H1 (cell line): ENCODE measurements around the gene NUP85. TPM values are rescaled to one million over a fixed set of nuclear protein-coding genes. Genes with fewer than 3 reads are reported as not detected.

ENCODE experiments used
- CTCF ChIA-PET: fragments of 300-600 bp; sonication (Branson Sonifier 250); formaldehyde crosslinking; loops from one replicate; lab custom pipeline; 2021; ENCODE audit not compliant: partially characterized antibody; lab: Charles Lee
- POLR2A ChIA-PET: fragments of 300-600 bp; sonication (Branson Sonifier 250); formaldehyde crosslinking; loops from one replicate; lab custom pipeline; 2021; ENCODE audit warnings: inconsistent platforms; ENCODE audit not compliant: partially characterized antibody; lab: Charles Lee
- DNase-seq, 2 experiments: peaks; one replicate each; pipeline versions ENCODE4 v3.0.0 to v3.0.0-alpha.2; 2010 to 2022; ENCODE audit warnings: low spot score in 2 of 2, low read depth in 1 of 2, mixed read lengths in 1 of 2
- FAIRE-seq: peaks from 2 replicates; lab custom pipeline; 2011; peaks lifted over from hg19 to GRCh38; lab: Jason Lieb, UNC
- H2AFZ ChIP-seq: 2 replicates; pipeline ENCODE4 v1.8.1; 2012; ENCODE audit warnings: low read length, inconsistent platforms
- H2AK5ac ChIP-seq: 2 replicates; pipeline ENCODE4 v1.6.1; 2013; ENCODE audit warnings: low read depth, low read length
- H2BK120ac ChIP-seq: replicated peaks from 2 replicates; pipeline ENCODE3; 2013; ENCODE audit warnings: low read depth, low read length, inconsistent platforms
- H2BK12ac ChIP-seq: 2 replicates; pipeline ENCODE4 v1.6.1; 2013; ENCODE audit warnings: low read depth, low read length
- H2BK15ac ChIP-seq: 2 replicates; pipeline ENCODE4 v1.6.1; 2013; ENCODE audit warnings: low read length
- H2BK20ac ChIP-seq: 2 replicates; pipeline ENCODE4 v1.6.1; 2013; ENCODE audit warnings: low read length
- H2BK5ac ChIP-seq: 2 replicates; pipeline ENCODE4 v1.6.1; 2013; ENCODE audit warnings: low read depth, low read length
- H3K14ac ChIP-seq: 2 replicates; pipeline ENCODE4 v1.6.1; 2013; ENCODE audit warnings: inconsistent platforms; ENCODE audit not compliant: insufficient read length
- H3K18ac ChIP-seq: 2 replicates; pipeline ENCODE4 v1.6.1; 2013; ENCODE audit warnings: low read length; ENCODE audit errors: extremely low read depth
- H3K23ac ChIP-seq: 2 replicates; pipeline ENCODE4 v1.6.1; 2013; ENCODE audit warnings: inconsistent platforms; ENCODE audit not compliant: insufficient read length
- H3K23me2 ChIP-seq: 2 replicates; pipeline ENCODE4 v1.6.1; 2013; ENCODE audit warnings: low read depth, low read length
- H3K27ac ChIP-seq: 2 replicates; pipeline ENCODE4 v1.6.1; 2011; ENCODE audit warnings: low read depth, low read length, inconsistent platforms
- H3K27me3 ChIP-seq, 4 experiments: replicated peaks in 1 of 4; 1 replicate in 1 of 4; 2 replicates in 3 of 4; pipeline versions ENCODE4 v1.6.1 to v1.8.1; 2011 to 2013; ENCODE audit warnings: low read length in 3 of 4, mild to moderate bottlenecking in 3 of 4, inconsistent platforms in 2 of 4, mixed read lengths in 2 of 4, moderate library complexity in 1 of 4; ENCODE audit not compliant: control insufficient read depth in 3 of 4, insufficient read depth in 3 of 4; ENCODE audit errors: extremely low read depth in 1 of 4
- H3K36me3 ChIP-seq, 4 experiments: 2 replicates each; pipeline versions ENCODE4 v1.6.1 to v1.8.1; 2011 to 2013; ENCODE audit warnings: mild to moderate bottlenecking in 4 of 4, low read length in 3 of 4, moderate library complexity in 2 of 4, control low read depth in 1 of 4, inconsistent platforms in 1 of 4; ENCODE audit not compliant: insufficient read depth in 4 of 4, control insufficient read depth in 2 of 4
- H3K4ac ChIP-seq: replicated peaks from 2 replicates; pipeline ENCODE3; 2013; ENCODE audit warnings: low read length, low read depth, mixed read lengths, inconsistent platforms; ENCODE audit not compliant: insufficient read length
- H3K4me1 ChIP-seq, 4 experiments: replicated peaks in 1 of 4; 1 replicate in 1 of 4; 2 replicates in 3 of 4; pipeline versions ENCODE4 v1.6.1 to v1.8.1; 2011 to 2013; ENCODE audit warnings: low read length in 3 of 4, inconsistent platforms in 2 of 4, mixed read lengths in 1 of 4; ENCODE audit not compliant: insufficient read depth in 4 of 4, control insufficient read depth in 3 of 4
- H3K4me2 ChIP-seq, 2 experiments: 2 replicates each; pipeline versions ENCODE4 v1.6.1 to v1.8.1; 2011 to 2013; ENCODE audit warnings: low read depth in 2 of 2, low read length in 2 of 2, control low read depth in 1 of 2, inconsistent platforms in 1 of 2, mild to moderate bottlenecking in 1 of 2; ENCODE audit not compliant: insufficient read depth in 1 of 2
- H3K4me3 ChIP-seq, 4 experiments: fragments of 200-600, 300-600 bp in 1 of 4; sonication (generic), shearing (Covaris generic), sonication (Bioruptor Twin) in 1 of 4; 2 replicates each; pipeline versions ENCODE4 v1.5.1 to v1.8.1; 2011 to 2016; ENCODE audit warnings: low read length in 4 of 4, low read depth in 3 of 4, control low read depth in 2 of 4, inconsistent platforms in 2 of 4, mild to moderate bottlenecking in 2 of 4, mixed read lengths in 1 of 4, moderate library complexity in 1 of 4; ENCODE audit not compliant: insufficient read depth in 2 of 4; ENCODE audit errors: extremely low read depth in 1 of 4
- H3K56ac ChIP-seq: replicated peaks from 2 replicates; pipeline ENCODE3; 2013; ENCODE audit warnings: low read depth, mild to moderate bottlenecking, mixed read lengths, low read length, inconsistent platforms; ENCODE audit not compliant: insufficient read length
- H3K79me1 ChIP-seq: 2 replicates; pipeline ENCODE4 v1.6.1; 2013; ENCODE audit warnings: low read depth, low read length, control low read depth
- H3K79me2 ChIP-seq, 2 experiments: 2 replicates each; pipeline versions ENCODE4 v1.6.1 to v1.8.1; 2012 to 2013; ENCODE audit warnings: low read length in 2 of 2, mild to moderate bottlenecking in 2 of 2, inconsistent platforms in 1 of 2; ENCODE audit not compliant: insufficient read depth in 2 of 2, control insufficient read depth in 1 of 2
- H3K9ac ChIP-seq, 4 experiments: replicated peaks in 1 of 4; 1 replicate in 1 of 4; 2 replicates in 3 of 4; pipeline versions ENCODE4 v1.6.1 to v1.8.1; 2011 to 2013; ENCODE audit warnings: low read depth in 3 of 4, low read length in 3 of 4, control low read depth in 2 of 4, mild to moderate bottlenecking in 2 of 4, moderate library complexity in 2 of 4, inconsistent platforms in 1 of 4; ENCODE audit errors: extremely low read depth in 1 of 4
- H3K9me3 ChIP-seq, 2 experiments: 2 replicates each; pipeline versions ENCODE4 v1.6.1 to v1.8.1; 2012 to 2013; ENCODE audit warnings: mild to moderate bottlenecking in 2 of 2, moderate library complexity in 2 of 2, control low read depth in 1 of 2, inconsistent platforms in 1 of 2, low read depth in 1 of 2, low read length in 1 of 2, mixed read lengths in 1 of 2; ENCODE audit not compliant: insufficient read depth in 2 of 2
- H4K20me1 ChIP-seq, 2 experiments: replicated peaks in 1 of 2; 2 replicates each; pipeline versions ENCODE3 to v1.8.1; 2011 to 2013; ENCODE audit warnings: inconsistent platforms in 2 of 2, low read length in 2 of 2, mild to moderate bottlenecking in 1 of 2; ENCODE audit not compliant: insufficient read depth in 2 of 2, control insufficient read depth in 1 of 2
- H4K5ac ChIP-seq: 2 replicates; pipeline ENCODE4 v1.6.1; 2013; ENCODE audit warnings: low read length, low read depth, mixed read lengths, inconsistent platforms; ENCODE audit not compliant: insufficient read length
- H4K8ac ChIP-seq: 2 replicates; pipeline ENCODE4 v1.8.0; 2013; ENCODE audit warnings: mild to moderate bottlenecking, moderate library complexity, low read length, inconsistent platforms; ENCODE audit not compliant: insufficient read depth; ENCODE audit errors: extremely low read depth
- H4K91ac ChIP-seq: replicated peaks from 2 replicates; pipeline ENCODE3; 2013; ENCODE audit warnings: low read length, mixed read lengths, inconsistent platforms; ENCODE audit not compliant: insufficient read length
- PHF8 ChIP-seq: fragments of 200-600 bp; sonication (generic); conservative IDR thresholded peaks from 2 replicates; pipeline ENCODE4 v1.7.1; 2012; ENCODE audit warnings: low read depth, mild to moderate bottlenecking, inconsistent platforms, low read length, moderate library complexity
- RBBP5 ChIP-seq: IDR thresholded peaks from 2 replicates; pipeline ENCODE4 v1.7.1; 2012; ENCODE audit warnings: low read depth, mild to moderate bottlenecking, inconsistent platforms, low read length, moderate library complexity, borderline replicate concordance
- RFX5 ChIP-seq: IDR thresholded peaks from 2 replicates; pipeline ENCODE4 v1.6.1; 2011; ENCODE audit warnings: low read depth, low read length, improper control_type of control experiment, borderline replicate concordance
- SIX5 ChIP-seq: IDR thresholded peaks from 2 replicates; pipeline ENCODE4 v1.6.1; 2011; ENCODE audit warnings: mild to moderate bottlenecking, low read depth, low read length
- TEAD4 ChIP-seq: IDR thresholded peaks from 2 replicates; pipeline ENCODE4 v1.6.1; 2012; ENCODE audit warnings: low read depth, low read length, inconsistent platforms, mixed read lengths
- WGBS, 2 experiments: shearing (Covaris generic) in 1 of 2; methylation state at CpG; one replicate each; pipeline versions ENCODE4 v1.1.6 to v1.1.7; 2013 to 2015; ENCODE audit warnings: low lambda C conversion rate in 2 of 2, mixed read lengths in 2 of 2, inconsistent platforms in 1 of 2, low coverage in 1 of 2, missing lambda C conversion rate in 1 of 2; ENCODE audit not compliant: insufficient replicate concordance in 2 of 2, insufficient coverage in 1 of 2, insufficient read length in 1 of 2; ENCODE audit errors: extremely low coverage in 1 of 2, missing lambda C conversion rate in 1 of 2; 5-methylcytosine and 5-hydroxymethylcytosine counted together
- polyA plus RNA-seq, 7 experiments: library from polyadenylated mRNA; depleted of rRNA in 3 of 7; stranded (reverse) in 5 of 7; unstranded in 2 of 7; fragments of >200 nt in 5 of 7; fragments of 200-250 nt in 2 of 7; gene quantifications; 1 replicate in 5 of 7; 2 replicates in 1 of 7; 4 replicates in 1 of 7; pipeline versions ENCODE4 v1.2.1 to v1.2.3, GENCODE V29; 2011 to 2013; ENCODE audit warnings: missing spikeins in 2 of 7, mixed read lengths in 2 of 7
- total RNA-seq: library from RNA; stranded (reverse); fragmentation: NEBNext Ultra II Directional; extraction: Animal tissue kit (Norgen Biotek cat#: 25700); gene quantifications from 2 replicates; pipeline ENCODE4 v1.2.1, GENCODE V29; 2021

Gene NUP85
- total and polyA plus RNA-seq, 2 of the 8 experiments (the other 6 are each of a cell fraction or from before 2014, with no cell fraction given) = 98.5 to 154 TPM

DNA sequence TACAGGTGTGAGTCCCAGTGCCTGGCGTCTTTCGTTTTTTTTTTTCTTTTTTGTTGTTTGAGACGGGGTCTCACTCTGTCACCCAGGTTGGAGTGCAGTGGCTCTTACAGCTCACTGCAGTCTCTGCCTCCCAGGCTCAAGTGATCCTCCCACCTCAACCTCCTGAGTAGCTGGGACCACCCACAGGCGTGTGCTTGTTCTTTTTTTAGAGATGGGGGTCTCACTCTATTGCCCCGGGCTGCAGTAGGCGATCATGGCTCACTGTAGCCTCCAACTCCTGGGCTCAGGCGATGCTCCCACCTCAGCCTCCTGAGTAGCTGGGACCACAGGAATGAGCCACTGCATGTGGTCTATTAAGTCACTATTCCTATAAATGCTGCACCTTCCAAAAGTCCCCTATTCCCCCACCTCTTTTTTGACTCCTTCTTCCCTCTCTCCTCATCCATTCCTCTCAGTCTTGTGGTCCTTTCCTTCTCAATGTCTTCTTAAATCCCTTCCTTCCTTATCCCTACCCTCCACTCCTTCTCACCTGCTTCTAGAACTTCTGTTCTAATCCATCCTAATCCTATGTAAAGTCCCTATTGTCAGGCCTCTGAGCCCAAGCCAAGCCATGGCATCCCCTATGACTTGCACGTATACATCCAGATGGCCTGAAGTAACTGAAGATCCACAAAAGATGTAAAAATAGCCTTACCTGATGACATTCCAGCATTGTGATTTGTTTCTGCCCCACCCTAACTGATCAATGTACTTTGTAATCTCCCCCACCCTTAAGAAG lies 46.7 kb downstream of the NUP85 start:
- no peaks in the 10 kb centered on the region for H3K36me3 ChIP-seq
- H4K91ac ChIP-seq = no peak overlapping the region
- peaks cover 0 to 36% of the 10 kb centered on the region in 2 experiments; a peak in 2 of 4 replicates for H3K79me2 ChIP-seq
- DNase-seq = no peak
- no peak overlapping the region for H2BK5ac ChIP-seq
- H3K4me1 ChIP-seq = peaks cover 0 to 7% (median under 1%) of the 10 kb centered on the region in 4 experiments; a peak in 3 of 7 replicates
- H3K14ac ChIP-seq = no peak overlapping the region
- no peak overlapping the region for H3K4me3 ChIP-seq
- H3K9me3 ChIP-seq = no peaks in the 10 kb centered on the region
- no peak overlapping the region for H3K18ac ChIP-seq
- H4K5ac ChIP-seq = no peak overlapping the region
- peaks cover 8% of the 10 kb centered on the region for H3K79me1 ChIP-seq
- ChIA-PET CTCF (interaction anchor here (6.4 to 16.5 kb wide), 2 partner anchors 13 to 16 kb away, joined by 88 to 369 read pairs; partner anchors contain the start of genes GGA3, MIF4GD and MRPS7), POLR2A (interaction anchor here (1.7 to 5.0 kb wide), 3 partner anchors 9 to 19 kb away, joined by 4 to 49 read pairs (median 4); partner anchors contain the start of genes GGA3, MIF4GD and MRPS7)
- no peak overlapping the region for H3K4me2 ChIP-seq
- TF ChIP-seq TEAD4 = no peak
- no peak for TF ChIP-seq RFX5
- no peak for TF ChIP-seq PHF8
- no peak for TF ChIP-seq RBBP5
- no peak for TF ChIP-seq SIX5
- H3K27ac ChIP-seq = no peak overlapping the region
- H4K20me1 ChIP-seq = peaks cover 6 to 8% of the 10 kb centered on the region in 2 experiments
- no peak overlapping the region for H2AK5ac ChIP-seq
- no peaks in the 10 kb centered on the region for H3K23me2 ChIP-seq
- no peak overlapping the region for H2BK15ac ChIP-seq
- no peak overlapping the region for H2BK20ac ChIP-seq
- no peak overlapping the region for H2BK120ac ChIP-seq
- no peak overlapping the region for H3K9ac ChIP-seq
- no peak overlapping the region for H2AFZ ChIP-seq
- no peak overlapping the region for H3K4ac ChIP-seq
- 92% methylated on average over 8 of the region's 8 CpGs; no CpG with 5 or more reads in 1 of the 2 experiments for WGBS, 2 experiments
- no peak overlapping the region for H2BK12ac ChIP-seq
- H3K56ac ChIP-seq = no peak overlapping the region
- H3K27me3 ChIP-seq = no peaks in the 10 kb centered on the region
- no peak overlapping the region for H3K23ac ChIP-seq
- FAIRE-seq = no peak
- H4K8ac ChIP-seq = no peak overlapping the region
